ENCODE results near the gene PTDSS2.
"Not testable (repeated sequence)": the region's sequence is repeated elsewhere in the genome, so short reads cannot be mapped to it uniquely, and the experiment has no call there.

The PTDSS2 gene

DNA sequence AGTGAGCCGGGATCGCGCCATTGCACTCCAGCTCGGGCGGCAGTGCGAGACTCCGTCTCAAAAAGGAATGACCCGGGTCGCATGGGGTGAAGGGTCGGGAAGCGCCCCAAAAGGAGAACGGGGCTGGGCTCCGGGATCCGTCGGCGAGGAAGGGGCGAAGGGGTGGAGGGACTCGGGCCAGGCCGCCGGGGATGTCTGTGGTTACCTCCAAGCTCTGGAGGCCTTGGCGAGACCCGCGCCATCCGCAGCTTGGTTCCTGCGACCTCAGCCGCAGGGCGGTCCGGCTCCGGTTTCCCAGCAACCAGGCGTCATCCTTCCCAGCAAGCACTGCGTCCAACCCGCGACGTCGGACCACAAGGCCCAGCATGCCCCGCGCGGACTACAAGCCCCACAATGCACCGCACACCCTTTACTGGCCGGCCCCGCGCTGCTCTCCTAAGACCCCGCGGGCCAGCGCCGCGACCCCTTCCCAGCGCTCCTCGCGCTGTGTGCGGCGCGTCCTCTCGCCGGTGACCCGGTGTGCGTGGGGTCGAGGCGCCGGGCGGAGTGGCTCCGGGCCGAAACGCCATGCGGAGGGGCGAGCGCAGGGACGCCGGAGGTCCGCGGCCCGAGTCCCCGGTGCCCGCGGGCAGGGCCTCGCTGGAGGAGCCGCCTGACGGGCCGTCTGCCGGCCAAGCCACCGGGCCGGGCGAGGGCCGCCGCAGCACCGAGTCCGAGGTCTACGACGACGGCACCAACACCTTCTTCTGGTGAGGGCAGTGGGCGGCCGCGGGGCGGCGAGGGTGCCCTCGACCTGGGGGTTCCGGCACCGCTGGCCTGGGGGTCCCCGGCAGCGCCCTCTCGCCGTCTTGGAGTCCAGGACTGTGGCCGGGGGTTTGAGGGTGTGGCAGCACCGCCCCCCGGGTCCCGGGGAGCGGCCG lies at the start of gene PTDSS2:
TSS of gene PTDSS2 (plus strand) at position 391 of the 920 bp plus-strand sequence. CDS start at position 568, 177 bp downstream.
- DNase-seq (peak; percentile 88 to 94), ATAC-seq (peak; percentile 84)
- Mint-ChIP-seq H3K27ac (peak within 1 kb of the TSS; percentile 93 to 94), H3K9me3 (no peaks in the 10 kb centered on the region), H3K27me3 (no peaks in the 10 kb centered on the region), H3K4me3 (peak within 1 kb of the TSS; percentile 97 to 98), H3K4me1 (peaks cover 46% of the 10 kb centered on the region)

DNA sequence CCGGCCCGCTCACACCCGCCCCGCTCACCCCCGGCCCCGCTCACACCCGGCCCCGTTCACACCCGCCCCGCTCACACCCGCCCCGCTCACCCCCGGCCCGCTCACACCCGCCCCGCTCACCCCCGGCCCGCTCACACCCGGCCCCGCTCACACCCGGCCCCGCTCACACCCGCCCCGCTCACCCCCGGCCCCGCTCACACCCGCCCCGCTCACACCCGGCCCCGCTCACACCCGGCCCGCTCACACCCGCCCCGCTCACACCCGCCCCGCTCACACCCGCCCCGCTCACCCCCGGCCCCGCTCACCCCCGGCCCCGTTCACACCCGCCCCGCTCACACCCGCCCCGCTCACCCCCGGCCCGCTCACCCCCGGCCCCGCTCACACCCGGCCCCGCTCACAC lies 48.9 kb upstream of the PTDSS2 start:
- H3K4me3 Mint-ChIP-seq, DNase-seq, ATAC-seq, H3K27me3 Mint-ChIP-seq, H3K27ac Mint-ChIP-seq: not testable (repeated sequence)
- Mint-ChIP-seq H3K4me1 (peaks cover 34% of the 10 kb centered on the region), H3K9me3 (peaks cover 4 to 12% of the 10 kb centered on the region in 2 donors)

DNA sequence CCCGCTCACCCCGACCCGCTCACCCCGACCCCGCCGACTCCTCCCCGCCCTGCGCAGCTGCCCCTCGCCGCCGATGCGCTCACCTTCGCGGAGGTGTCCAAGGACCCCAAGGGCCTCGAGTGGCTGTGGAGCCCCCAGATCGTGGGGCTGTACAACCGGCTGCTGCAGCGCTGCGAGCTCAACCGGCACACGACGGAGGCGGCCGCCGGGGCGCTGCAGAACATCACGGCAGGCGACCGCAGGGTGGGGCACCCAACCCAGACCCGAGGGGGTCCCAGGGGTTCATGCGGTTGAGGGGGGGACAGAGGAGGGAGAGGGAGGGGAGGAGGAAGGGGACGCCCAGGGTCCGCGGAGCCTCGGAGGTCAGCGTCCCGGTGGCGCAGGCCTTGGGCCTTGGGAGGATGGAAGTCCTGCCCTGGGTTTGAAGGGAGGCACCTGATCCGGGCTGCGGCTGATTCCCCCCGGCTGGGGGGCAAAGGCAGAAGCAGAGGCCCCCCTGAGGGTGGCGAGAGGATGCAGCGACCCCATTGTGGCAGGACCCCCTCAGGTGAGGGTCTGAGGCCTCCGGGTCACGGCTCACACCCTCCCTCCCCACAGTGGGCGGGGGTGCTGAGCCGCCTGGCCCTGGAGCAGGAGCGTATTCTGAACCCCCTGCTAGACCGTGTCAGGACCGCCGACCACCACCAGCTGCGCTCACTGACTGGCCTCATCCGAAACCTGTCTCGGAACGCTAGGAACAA lies 46.9 kb upstream of the PTDSS2 start:
- no peaks in the 10 kb centered on the region for H3K27me3 Mint-ChIP-seq
- DNase-seq = no peak
- no peak for ATAC-seq
- peaks cover 27% of the 10 kb centered on the region for H3K4me1 Mint-ChIP-seq
- H3K27ac Mint-ChIP-seq = peak overlapping the region in 1 of 2 donors; percentile 88
- H3K4me3 Mint-ChIP-seq = no peak overlapping the region
- peaks cover 4 to 12% of the 10 kb centered on the region in 2 donors for H3K9me3 Mint-ChIP-seq

DNA sequence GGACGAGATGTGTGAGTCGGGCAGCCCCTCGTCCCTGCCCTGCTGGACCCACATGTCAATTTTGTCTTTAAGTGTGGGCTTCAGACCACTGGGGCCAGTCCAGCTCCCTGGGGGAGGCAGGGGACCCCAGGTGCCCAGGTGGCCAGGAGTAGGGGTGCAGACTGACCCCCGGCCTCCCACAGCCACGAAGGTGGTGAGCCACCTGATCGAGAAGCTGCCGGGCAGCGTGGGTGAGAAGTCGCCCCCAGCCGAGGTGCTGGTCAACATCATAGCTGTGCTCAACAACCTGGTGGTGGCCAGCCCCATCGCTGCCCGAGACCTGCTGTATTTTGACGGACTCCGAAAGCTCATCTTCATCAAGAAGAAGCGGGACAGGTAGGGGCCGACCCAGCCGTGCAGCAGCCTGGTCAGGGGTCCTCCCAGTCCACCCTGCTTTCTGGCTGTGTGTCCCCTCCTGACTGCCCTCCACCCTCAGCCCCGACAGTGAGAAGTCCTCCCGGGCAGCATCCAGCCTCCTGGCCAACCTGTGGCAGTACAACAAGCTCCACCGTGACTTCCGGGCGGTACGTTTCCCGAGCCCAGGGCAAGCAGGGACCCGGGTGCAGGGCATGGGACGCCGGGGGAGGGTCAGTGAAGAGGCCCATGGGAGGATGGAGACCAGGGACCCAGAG lies 46.2 kb upstream of the PTDSS2 start:
- peak overlapping the region in 1 of 2 donors; percentile 76 for H3K27ac Mint-ChIP-seq
- H3K9me3 Mint-ChIP-seq = peaks cover under 1 to 7% of the 10 kb centered on the region in 2 donors
- peaks cover 27% of the 10 kb centered on the region for H3K4me1 Mint-ChIP-seq
- H3K27me3 Mint-ChIP-seq = no peaks in the 10 kb centered on the region
- DNase-seq (no peak), ATAC-seq (no peak)
- no peak overlapping the region for H3K4me3 Mint-ChIP-seq

DNA sequence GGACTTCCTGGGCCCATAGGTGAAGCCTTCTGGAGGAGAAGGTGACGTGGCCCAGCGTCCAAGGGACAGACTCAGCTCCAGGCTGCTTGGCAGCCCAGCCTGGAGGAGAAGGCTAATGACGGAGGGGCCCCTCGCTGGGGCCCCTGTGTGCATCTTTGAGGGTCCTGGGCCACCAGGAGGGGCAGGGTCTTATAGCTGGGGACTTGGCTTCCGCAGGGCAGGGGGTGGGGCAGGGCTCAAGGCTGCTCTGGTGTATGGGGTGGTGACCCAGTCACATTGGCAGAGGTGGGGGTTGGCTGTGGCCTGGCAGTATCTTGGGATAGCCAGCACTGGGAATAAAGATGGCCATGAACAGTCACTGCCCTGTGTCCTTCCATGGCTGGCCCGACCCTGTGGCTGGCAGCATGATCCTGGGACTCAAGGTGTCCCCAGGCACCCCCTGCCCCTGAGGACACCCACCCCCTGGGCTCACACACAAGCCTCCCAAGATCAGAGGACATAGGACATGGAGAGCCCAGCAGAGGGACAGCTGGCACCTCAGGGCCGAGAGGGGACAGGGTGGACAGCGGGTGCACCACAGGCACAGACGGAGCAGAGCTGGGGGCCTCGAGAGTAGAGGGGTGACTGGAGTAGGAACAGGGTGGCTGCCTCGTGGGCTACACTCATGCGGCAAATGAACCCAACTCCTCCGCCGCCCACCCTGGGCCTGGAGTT lies 45.4 kb upstream of the PTDSS2 start:
- no peak for ATAC-seq
- Mint-ChIP-seq H3K27ac (no peak overlapping the region), H3K4me3 (peak overlapping the region in 1 of 2 donors; percentile 15)

DNA sequence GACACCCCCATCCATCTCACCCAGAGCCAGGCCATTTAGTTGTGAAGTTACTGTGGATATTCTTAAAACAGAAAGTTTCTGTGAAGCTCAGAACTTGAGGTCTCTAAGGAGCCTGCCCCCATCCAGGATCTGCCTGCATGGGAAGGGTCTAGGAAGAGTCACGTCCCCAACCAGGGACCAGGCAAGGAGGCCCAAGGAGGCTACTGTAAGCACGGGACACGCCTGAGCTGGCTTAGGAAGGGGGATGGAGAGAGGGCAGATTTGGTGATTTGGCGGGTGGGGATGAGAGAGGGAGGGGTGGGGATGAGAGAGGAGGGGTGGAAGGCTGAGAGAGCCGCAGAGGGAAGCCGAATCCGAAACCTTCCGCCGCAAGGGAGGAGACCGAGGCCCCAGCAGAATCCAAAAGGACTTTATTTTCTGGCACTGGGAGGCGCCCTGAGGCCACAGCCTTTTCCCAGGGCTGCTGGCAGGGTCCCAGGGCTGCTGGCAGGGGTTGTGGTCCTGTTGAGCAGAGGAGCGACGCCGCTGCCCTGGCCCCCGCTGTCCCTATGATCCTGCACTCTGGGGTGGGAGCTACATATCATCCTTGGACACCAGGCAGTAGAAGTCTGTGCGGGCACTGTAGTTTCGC lies 44.6 kb upstream of the PTDSS2 start:
- Mint-ChIP-seq H3K27ac (peak overlapping the region in 1 of 2 donors; percentile 46), H3K27me3 (no peaks in the 10 kb centered on the region), H3K9me3 (no peaks in the 10 kb centered on the region), H3K4me1 (peaks cover 28% of the 10 kb centered on the region), H3K4me3 (peak overlapping the region; percentile 50 to 64)
- DNase-seq (no peak), ATAC-seq (no peak)

More for the DNA sequence above, 45.4 kb upstream of the PTDSS2 start:
- peaks cover 26% of the 10 kb centered on the region for H3K4me1 Mint-ChIP-seq
- no peaks in the 10 kb centered on the region for H3K27me3 Mint-ChIP-seq
- H3K9me3 Mint-ChIP-seq = peaks cover 0 to 2% of the 10 kb centered on the region in 2 donors
- DNase-seq = no peak

DNA sequence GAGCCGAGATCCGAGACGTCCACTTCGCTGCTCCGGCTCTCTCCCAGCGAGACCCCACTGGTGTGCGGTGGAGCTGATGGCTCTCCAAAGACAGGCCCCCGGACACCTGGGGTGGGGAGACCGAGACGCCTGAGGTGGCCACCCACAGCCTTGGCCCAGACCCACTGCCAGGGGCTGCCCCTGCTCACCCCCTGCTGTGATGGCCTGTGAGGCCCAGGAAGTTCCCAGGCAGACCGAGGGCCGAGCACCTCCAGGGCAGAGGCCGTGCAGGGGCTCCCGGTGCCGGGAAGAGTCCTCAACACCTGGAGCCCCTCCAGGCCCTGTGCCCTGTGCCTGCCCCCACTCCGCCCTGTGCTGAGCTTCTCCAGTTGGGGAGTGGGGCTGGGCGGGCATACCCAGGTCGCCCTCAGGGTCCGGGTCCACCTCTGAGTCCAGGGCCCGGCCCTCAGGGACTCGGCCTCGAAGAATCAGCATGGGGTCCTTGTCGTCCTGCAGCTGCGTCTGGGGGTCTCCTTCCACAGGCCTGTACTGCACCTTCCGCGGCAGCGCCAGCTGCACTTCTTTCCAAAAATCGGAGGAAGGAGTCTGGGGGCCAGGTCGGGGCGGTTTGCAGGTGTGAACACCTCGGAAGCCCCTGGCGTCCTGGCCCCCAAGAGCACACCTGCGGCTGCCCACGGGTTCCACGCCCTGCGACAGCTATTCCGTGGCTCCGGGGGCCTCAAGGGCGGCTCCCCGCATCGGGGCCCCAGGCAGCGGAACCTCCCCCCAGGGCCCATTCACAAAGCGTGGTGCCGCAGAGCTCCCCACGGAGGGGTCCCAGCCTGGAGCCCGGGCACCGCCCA lies 43.9 kb upstream of the PTDSS2 start:
- DNase-seq (no peak), ATAC-seq (no peak)
- no peaks in the 10 kb centered on the region for H3K27me3 Mint-ChIP-seq
- H3K4me1 Mint-ChIP-seq = peaks cover 28% of the 10 kb centered on the region
- H3K9me3 Mint-ChIP-seq = no peaks in the 10 kb centered on the region
- no peak overlapping the region for H3K27ac Mint-ChIP-seq
- peak overlapping the region; percentile 73 to 76 for H3K4me3 Mint-ChIP-seq

DNA sequence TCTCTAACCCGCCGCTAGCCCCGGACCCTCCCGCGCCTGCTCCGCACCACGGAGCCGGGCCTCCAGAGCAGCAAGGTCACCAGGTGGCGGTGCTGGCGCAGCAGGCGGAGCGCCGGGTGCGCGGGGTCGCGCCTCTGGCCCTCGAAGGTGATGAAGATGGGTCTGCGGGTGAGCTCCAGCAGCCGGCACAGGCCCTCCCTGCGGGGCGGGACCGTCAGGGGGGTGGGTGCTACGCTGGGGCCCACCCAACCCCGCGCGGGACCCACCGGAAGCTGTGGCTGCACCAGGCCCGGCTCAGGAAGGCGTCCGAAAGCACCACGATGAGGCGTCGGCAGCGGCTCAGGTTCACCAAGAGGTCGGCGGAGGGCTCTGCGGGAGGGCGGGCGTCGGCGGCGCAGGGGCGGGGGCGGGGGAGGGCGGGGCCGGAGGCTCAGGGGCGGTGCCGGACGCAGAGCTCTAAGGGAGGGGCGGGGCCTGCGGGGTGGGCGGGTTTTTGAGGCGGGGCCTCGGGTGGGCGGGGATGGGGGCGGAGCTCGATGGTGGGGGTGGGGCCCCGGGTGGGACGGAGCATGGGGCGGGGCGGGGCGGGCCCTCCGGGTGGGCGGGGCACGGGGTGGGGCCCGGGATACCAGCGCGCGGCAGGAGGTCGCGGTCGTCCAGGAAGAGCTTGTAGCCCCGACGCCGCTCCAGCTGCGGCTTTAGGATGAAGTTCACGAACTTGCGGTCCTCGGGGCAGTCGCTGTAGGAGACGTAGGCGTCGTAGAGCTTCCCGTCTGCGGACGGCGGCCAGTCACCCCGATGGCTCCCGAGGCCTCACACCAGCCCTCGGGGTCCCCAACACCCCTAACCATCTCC lies 43.1 kb upstream of the PTDSS2 start:
- Mint-ChIP-seq H3K9me3 (no peaks in the 10 kb centered on the region), H3K27ac (no peak overlapping the region), H3K4me1 (peaks cover 28% of the 10 kb centered on the region), H3K4me3 (peak overlapping the region; percentile 73 to 76), H3K27me3 (no peaks in the 10 kb centered on the region)
- DNase-seq = peak; percentile 91 to 95
- peak; percentile 91 for ATAC-seq

DNA sequence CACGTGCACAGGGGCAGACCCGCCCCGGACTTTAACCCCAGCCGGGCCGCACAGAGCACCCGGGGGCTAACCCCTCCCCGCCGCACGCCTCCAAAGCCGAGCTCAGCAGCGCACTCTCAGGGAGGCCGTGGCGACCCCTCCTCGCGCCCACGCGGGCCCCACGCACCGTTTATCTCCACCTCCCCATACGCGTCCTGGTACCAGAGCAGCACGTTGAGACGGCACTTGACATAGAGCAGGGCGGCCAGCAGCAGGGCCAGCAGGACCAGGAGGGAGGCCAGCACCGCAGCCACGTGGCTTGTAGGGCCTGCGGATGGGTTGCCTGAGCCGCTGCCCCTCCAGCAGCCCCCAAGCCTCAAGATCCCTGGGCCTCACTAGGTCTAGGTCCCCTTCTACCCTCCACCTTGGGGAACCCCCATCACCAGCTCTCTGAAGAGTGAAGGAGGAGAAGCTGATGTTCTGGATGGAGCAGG lies 42.4 kb upstream of the PTDSS2 start:
- Mint-ChIP-seq H3K27ac (peak overlapping the region in 1 of 2 donors; percentile 54), H3K27me3 (no peaks in the 10 kb centered on the region), H3K4me3 (peak overlapping the region; percentile 2 to 70), H3K4me1 (peaks cover 29% of the 10 kb centered on the region), H3K9me3 (no peaks in the 10 kb centered on the region)
- DNase-seq (no peak), ATAC-seq (no peak)

DNA sequence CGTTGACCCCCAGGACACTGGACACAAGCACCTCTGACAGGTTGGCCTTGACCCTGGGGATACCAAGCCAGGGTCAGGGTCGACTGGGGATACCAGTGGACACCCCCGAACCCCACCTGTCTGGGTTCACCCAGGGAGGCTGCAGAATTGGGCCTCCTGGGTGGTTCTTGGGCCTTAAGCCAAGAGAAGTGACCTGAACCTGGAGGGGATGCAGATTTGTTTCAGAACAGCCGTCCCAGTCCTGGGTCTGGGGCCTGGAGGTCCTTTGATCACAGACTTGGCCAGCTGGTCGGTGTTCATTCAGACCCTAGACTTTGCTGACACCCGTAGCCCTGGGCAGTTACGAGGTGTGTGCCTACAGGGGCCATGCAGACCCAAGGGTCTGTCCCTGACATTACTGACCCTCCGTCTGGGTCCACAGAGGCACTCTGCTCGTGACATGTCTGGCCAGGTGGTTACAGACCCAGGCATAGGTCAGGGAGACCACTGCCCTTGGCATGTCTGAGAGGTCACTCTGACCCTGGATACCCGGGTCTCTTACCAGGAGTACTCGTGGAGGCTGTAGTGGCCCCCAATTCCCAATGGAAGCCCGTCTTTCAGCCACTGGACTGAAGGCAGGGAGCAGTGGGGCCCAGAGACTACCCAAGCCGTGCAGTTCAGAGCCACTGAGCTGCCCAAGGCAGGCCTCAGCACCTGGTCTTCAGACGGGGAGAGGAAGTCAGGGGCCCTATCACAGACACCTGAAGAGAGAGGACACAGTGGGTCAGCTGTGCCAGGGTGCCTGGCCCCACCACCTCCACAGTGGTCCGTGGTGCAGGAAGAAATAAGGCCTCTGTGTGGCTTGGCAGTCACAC lies 41.7 kb upstream of the PTDSS2 start:
- ATAC-seq (no peak), DNase-seq (no peak)
- peak overlapping the region in 1 of 2 donors; percentile 70 for H3K4me3 Mint-ChIP-seq
- peaks cover 36% of the 10 kb centered on the region for H3K4me1 Mint-ChIP-seq
- H3K27ac Mint-ChIP-seq = no peak overlapping the region
- H3K9me3 Mint-ChIP-seq = no peaks in the 10 kb centered on the region
- H3K27me3 Mint-ChIP-seq = no peaks in the 10 kb centered on the region

DNA sequence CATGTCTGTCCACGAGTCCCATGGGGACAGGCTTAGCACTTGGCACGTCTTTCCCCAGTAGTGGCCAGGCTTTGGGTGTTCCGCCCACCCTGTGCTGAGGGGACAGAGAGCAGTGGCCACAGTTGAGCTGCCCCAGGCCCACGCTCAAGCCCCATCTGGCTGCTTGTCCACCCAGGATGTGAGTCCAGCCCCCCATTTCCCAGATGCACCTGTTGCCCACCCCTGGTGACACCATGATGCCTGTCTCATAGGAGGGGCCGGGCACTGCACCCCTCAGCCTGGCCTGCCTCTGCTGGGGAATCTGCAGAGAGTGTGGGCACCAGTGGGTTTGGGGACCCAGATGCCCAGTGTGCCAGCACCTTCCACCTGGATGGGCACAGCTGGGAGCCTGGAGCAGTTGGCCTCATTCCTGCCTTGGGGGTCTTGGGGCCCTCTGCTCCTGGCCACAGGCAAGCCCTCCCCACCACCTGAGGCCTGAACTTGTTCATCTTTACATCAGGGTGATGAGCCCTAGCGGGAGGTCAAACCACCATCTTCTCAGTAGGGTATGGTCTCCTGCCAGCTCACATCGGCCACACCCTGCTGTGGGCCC lies 41.0 kb upstream of the PTDSS2 start:
- no peak overlapping the region for H3K27ac Mint-ChIP-seq
- H3K4me1 Mint-ChIP-seq = peaks cover 43% of the 10 kb centered on the region
- ATAC-seq (no peak), DNase-seq (peak in 1 of 2 donors; percentile 13)
- H3K4me3 Mint-ChIP-seq = no peak overlapping the region
- no peaks in the 10 kb centered on the region for H3K9me3 Mint-ChIP-seq
- H3K27me3 Mint-ChIP-seq = no peaks in the 10 kb centered on the region
